GM19463 (cell line): ENCODE measurements around the gene CGB3.

Source experiments
- ATAC-seq: cut with Tn5 transposase; IDR thresholded peaks from one replicate; pipeline ENCODE4 v1.9.1; 2021; ENCODE audit warnings: mild to moderate bottlenecking, moderate library complexity; ENCODE audit not compliant: unreplicated experiment

Gene CGB3

GRCh38 chr19:48989701-48990291 is 34.3 kb downstream of the CGB3 start:
- ATAC-seq: no peak

GRCh38 chr19:48988860-48989259 is 35.3 kb downstream of the CGB3 start:
- ATAC-seq: no peak

- ATAC-seq: no peak
Observed at GRCh38 chr19:48988286-48988685, 35.8 kb downstream of the CGB3 start.

- no peak for ATAC-seq
Observed at GRCh38 chr19:48987323-48987722, 36.8 kb downstream of the CGB3 start.

GRCh38 chr19:48986211-48986610 is 37.9 kb downstream of the CGB3 start:
- ATAC-seq: no peak

- no peak for ATAC-seq
Observed at GRCh38 chr19:48985711-48986110, 38.4 kb downstream of the CGB3 start.

- no peak for ATAC-seq
Observed at GRCh38 chr19:48982280-48982679, 41.9 kb downstream of the CGB3 start.

- ATAC-seq: no peak
Observed at GRCh38 chr19:48977061-48977460, 47.1 kb downstream of the CGB3 start.

- ATAC-seq: no peak
Observed at GRCh38 chr19:48975947-48976847, 47.9 kb downstream of the CGB3 start.
